GM12864 (cell line): Measurements from ENCODE around the gene FBXW7.

Source experiments
- DNase-seq: peaks from one replicate; pipeline ENCODE4 v3.0.0-alpha.2; 2011; ENCODE audit warnings: low read depth
- H3K4me3 ChIP-seq: 2 replicates; pipeline ENCODE4 v1.5.1; 2011; ENCODE audit warnings: mild to moderate bottlenecking, low read depth, low read length, control low read depth
- CTCF ChIP-seq: IDR thresholded peaks from 2 replicates; pipeline ENCODE4 v1.5.1; 2011; ENCODE audit warnings: low read depth, mild to moderate bottlenecking, moderate library complexity, low read length, control low read depth, inconsistent platforms; ENCODE audit errors: missing control alignments

FBXW7 gene

GRCh38 chr4:152577708-152578396 lies 42.0 kb upstream of the FBXW7 start:
- no peak for DNase-seq
- H3K4me3 ChIP-seq, result no peak overlapping the region

GRCh38 chr4:152575533-152575932 lies 39.6 kb upstream of the FBXW7 start:
- TF ChIP-seq CTCF, result no peak
- DNase-seq, result no peak
- H3K4me3 ChIP-seq, result no peak overlapping the region

More at GRCh38 chr4:152577708-152578396, 42.0 kb upstream of the FBXW7 start:
- TF ChIP-seq CTCF, result no peak

GRCh38 chr4:152573861-152574260 lies 38.0 kb upstream of the FBXW7 start:
- no peak for DNase-seq
- no peak for TF ChIP-seq CTCF
- H3K4me3 ChIP-seq, result no peak overlapping the region

- no peak for TF ChIP-seq CTCF
- DNase-seq, result no peak
- H3K4me3 ChIP-seq, result no peak overlapping the region
Observed at GRCh38 chr4:152572417-152573086, 36.7 kb upstream of the FBXW7 start.

- TF ChIP-seq CTCF, result no peak
- H3K4me3 ChIP-seq, result no peak overlapping the region
Observed at GRCh38 chr4:152571770-152572169, 35.9 kb upstream of the FBXW7 start.

GRCh38 chr4:152571296-152571695 lies 35.4 kb upstream of the FBXW7 start:
- no peak for DNase-seq
- no peak for TF ChIP-seq CTCF
- H3K4me3 ChIP-seq, result no peak overlapping the region

More at GRCh38 chr4:152571770-152572169, 35.9 kb upstream of the FBXW7 start:
- DNase-seq, result no peak
